Left kidney (tissue), 2 donors: ENCODE measurements around the gene S100P. TPM values are rescaled to one million over a fixed set of nuclear protein-coding genes. Genes with fewer than 3 reads are reported as not detected.

Source experiments
- DNase-seq: peaks from one replicate; pipeline ENCODE4 v3.0.0-alpha.2; 2013
- polyA plus RNA-seq: library from polyadenylated mRNA; unstranded; fragments of 120-200 nt; gene quantifications from one replicate; pipeline ENCODE4 v1.2.1, GENCODE V29; 2013; ENCODE audit not compliant: insufficient read length

Gene S100P
- polyA plus RNA-seq, 1 donor, result 9.0 TPM

DNA sequence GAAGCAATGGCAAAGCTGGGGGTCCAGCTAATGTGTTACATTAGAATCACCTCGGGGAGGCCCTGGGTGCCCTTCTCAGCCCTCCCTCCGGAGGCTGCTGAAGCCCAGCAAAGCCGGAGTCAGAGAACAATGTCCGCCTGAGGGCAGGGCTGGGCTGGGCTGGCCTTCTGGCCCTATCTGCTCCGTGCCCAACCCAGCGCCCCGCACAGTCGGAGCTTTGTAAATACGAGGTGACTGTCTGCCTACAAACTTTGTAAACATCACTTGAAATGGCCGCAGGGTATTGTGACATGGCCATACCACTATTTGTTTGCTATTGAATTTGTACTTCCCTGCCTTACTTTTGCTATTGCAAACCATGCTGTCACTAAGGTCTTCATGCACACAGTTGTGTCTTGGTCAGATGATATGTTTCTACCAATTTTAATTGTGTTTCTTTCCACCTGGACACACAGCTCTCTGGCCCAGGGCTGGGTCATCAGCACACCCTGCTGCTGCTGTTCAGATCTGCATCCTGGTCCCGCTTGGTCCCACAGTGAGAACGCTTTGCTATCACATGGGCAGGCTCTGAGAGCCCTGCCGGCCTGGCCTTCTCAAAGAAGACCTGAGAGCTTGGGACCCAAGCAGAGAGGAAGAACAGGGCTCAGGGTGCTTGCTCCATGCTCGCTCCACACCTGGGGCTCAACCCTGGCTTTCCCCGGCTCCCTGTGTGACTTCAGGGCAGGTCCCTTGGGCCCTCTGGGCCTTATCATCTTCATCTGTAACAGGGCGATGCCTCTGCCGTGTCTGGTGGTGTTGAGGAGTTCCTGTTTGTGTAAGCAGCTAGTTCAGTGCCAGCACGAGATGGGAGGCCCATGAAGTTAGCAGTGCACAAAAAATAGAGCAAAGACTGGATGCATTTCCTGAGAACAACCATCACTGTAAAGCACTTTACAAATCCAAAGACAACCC lies 2.3 kb downstream of the S100P start:
- no peak for DNase-seq

DNA sequence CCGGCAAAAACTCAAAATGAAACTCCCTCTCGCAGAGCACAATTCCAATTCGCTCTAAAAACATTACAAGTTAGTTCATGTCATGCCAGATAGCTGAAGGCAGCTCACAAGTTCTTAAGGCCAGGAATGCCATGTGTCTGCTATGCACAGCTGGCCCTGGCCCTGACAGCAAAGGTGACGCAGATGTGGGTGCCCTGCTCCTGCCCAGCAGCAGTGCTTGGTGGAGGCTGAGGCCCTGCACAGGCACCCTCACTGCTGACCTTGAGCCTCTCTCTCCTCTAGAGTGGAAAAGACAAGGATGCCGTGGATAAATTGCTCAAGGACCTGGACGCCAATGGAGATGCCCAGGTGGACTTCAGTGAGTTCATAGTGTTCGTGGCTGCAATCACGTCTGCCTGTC lies 2.9 kb downstream of the S100P start:
- no peak for DNase-seq

DNA sequence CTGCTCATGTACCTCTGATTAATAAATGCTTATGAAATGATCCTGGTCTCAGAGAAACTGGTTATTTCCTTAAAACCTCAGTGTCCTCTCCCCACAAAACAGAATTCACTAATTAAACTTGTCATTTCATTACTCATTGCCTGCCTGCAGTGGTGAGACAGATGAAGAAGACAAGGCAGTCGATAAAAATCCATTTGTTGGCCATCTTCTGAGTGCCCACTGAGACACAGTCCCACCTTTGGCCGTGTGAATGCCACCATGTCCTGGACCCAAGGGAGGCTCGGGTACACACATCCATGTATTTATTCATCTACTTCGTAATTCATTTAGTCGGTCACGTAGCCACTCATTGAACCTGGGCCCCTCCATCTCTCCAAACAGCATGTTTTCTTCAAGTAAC lies 3.5 kb downstream of the S100P start:
- no peak for DNase-seq

DNA sequence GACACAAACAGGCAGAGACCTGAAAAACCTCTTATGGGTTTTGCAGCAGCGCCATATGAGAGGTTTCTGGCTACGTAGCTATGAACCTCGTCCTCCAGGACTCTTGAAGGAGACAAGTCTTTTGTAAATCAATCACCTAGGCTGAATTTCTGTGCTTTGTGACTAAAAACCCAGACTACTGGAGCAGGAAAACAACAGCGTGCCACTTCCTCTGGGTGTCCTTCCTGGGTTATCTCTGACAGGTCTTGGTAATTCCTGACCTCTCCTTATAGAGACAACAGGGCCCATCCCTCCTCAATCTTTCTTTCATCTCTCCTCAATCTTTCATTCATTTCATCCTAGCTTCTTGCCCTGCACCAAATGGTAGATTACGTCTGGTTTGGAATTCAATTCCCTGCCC lies 5.7 kb downstream of the S100P start:
- no peak for DNase-seq

DNA sequence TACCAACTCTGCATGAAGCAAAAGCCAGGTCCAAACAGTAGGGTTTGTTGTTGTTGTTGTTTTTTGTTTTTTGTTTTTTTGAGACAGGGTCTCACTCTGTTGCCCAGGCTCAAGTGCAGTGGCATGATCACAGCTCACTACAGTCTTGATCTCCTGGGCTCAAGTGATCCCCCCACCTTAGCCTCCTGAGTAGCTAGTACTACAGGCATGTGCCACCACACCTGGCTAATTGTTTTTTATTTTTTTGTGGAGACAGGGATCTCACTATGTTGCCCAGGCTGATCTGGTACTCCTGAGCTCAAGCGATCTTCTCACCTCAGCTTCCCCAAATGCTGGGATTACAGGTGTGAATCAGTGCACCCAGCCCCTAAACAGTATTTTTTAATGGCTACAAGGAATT lies 6.2 kb downstream of the S100P start:
- DNase-seq, result no peak

DNA sequence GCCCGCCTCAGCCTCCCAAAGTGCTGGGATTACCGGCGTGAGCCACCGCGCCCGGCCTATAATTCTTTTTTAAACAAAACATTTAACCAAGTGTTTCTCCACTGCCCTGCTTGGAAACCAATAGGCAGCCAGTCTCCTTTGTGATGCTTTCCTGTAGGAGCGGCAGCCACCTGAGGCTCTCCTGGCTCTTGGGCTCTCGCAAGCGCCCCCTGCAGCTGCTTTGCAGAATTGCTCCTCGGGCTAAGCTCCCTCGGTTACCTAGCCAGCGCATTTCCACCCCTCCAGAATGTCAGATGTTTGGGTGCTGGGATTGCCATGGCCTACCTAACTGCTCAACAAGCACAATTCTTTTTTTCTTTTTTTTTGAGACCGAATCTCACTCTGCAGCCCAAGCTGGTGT lies 7.7 kb downstream of the S100P start:
- no peak for DNase-seq

DNA sequence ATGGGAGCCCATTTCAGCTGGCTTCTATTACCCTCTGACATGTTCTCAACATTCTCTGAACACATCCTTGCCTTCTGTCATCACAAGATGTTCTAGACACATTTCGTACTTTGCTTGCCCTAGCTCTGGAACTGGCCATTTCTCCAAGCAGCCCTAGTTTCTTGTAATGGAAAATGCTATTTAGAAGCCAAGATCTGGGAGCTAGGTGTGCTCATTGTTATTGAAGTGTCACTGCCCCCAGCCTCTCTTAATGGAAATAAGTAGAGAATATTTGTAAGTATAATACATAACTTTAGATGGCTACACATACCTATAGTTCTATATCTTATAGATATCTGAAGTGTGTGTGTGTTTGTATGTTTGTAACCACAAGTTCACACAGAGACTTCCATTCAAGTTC lies 9.1 kb downstream of the S100P start:
- DNase-seq, result no peak

DNA sequence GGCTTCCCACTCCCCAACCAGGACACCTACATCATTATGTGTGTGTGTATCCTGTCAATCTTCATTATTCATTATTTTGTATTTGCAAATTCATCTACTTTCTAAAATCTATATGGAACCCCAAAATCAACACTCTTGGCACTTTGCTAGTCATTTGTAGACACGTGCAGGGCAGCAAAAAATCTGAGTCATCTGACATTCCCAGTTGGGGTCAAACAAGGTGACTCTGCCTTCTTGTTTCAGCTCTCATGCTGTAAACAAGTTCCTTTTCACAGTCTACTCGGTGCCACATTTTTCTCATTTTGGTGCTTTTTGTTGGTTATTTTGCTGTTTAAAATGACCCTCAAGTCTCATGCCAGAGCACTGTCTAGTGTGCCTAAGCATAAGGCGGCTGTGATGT lies 10.1 kb downstream of the S100P start:
- DNase-seq, result no peak

DNA sequence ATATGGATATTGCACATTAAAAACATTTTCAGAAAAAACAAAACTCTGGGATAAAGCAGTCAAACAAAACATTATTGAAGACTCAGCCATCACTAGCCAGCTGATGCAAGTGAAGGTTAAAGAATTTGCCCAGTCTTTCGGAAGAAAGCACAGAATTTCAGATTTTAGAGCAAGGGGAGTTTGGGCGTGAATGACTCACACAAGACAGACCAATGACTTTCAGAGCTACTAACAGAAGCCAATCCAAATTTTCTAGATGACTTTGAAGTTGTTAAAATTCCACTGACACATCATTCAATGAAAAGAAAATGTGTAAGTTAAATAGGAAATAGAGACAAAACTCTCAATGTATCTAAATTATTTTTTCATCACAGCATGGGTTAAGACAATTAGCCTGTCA lies 12.0 kb downstream of the S100P start:
- no peak for DNase-seq

DNA sequence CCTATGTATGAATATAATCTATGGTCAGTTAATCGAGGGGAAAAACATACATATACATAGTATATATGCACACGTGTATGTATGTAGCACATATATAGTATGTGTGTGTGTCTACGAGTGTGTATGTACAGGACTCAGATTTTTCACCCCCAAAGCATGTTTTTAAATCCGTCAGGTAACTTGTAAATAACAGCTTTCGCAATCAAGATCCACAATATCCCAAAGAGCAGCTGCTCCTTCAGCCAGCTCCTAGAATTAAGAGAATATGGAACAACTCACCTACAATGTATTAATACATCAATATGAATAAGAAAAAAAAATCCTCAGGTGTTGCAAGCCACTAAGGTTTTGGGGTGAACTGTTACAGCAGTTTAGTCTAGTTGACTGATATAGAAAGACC lies 12.5 kb downstream of the S100P start:
- DNase-seq, result no peak

DNA sequence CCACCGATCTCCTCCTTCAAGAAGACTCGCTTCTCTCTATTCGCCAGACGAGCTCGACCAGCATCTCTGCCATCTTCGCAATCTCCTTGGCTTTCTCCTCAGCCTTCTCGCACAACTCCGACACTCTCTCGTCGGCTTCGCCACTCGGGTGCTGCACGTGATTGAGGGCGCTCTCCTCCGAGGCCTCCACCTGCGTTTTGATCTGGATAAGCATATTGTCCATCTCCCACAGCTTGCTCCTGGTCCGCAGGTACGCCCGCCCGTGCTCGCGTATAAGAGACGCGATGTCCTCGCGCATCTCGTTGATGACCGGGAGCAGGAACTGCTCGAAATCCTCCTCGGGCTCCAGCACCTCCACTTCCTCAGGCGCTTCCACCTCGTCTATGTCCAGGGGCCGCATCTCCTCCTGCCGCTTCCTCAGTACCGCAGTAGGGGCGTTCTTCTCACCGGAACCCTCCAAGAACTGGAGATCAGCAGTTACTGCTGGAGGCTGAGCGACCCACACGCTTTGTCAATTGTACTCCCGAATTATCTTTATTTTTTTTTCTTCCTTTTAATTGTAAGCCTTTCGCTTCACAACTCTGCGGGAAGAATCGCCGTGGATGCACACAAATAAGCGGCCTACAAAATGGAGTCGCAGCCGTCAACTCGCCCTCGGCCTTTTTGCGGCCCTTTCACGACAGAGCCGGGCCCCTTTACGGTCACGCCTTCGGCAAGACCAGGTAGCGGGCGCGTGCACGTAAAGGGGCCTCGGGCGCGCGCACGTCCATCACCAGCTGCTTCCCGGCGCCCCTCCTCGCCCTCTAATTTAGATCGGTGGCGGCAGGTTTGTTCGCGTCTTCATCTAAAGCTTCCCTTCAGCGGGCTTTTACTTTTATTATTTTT lies 15.8 kb downstream of the S100P start, which contains the start of gene MRFAP1L1:
Gene MRFAP1L1 (minus strand): TSS at position 636 of the 885 bp plus-strand sequence. CDS start 236 bp downstream, at position 400.
- peak; percentile 97 for DNase-seq

DNA sequence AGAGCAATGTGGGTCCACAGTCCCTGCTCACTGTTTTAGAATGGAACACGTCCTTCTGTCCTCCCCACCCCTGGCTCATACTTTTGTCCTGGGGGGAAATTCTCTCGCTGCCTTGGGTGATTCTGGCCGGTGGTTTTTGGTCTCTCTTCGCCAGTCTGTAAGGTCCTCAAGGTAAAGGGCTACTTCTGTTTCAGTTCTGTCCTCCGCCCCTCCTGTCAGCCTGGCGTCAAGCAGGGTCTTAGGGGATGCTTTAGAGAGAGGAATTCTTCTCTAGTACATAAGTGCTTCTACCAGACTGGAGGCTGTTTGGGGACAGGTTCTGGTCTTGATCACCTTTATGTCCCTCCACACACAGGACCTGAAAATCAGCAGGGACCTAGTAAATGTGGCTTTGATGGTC lies 16.6 kb downstream of the S100P start:
- no peak for DNase-seq

DNA sequence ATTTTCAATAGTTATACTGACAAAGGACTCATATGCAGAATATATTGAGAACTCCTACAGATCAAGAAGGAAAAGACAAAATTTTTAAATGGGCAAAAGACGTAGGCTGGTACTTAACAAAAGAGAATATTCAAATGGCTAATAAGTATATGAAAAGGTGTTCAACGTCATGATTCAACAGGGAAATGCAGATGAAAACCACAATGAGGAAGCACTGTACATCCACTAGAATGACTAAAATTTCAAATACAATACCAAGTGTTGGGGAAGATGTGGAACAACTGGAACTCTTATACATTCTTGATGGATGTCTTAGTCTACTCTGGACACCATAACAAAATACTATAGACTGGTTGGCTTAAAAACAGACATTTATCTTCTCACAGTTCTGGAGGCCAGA lies 17.3 kb downstream of the S100P start:
- DNase-seq, result no peak

DNA sequence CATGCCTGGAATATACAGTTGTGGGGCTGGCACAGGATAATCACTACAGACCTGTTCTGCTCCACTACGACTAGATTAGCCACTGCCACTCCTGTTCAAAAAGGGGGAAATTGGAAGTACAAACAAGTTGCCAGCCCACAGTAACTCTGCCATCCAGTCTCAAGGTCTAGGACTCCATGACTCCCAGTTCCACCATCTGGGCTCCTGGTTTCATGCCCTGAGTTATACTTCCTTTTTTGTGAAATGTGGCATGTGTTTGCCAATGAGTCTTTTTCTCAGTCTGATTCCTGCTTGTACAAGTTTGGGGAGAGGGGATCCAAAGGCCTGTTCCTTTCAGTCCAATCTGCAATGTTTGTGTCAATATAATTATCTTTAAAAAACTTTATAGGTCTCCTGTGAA lies 21.3 kb downstream of the S100P start:
- no peak for DNase-seq

DNA sequence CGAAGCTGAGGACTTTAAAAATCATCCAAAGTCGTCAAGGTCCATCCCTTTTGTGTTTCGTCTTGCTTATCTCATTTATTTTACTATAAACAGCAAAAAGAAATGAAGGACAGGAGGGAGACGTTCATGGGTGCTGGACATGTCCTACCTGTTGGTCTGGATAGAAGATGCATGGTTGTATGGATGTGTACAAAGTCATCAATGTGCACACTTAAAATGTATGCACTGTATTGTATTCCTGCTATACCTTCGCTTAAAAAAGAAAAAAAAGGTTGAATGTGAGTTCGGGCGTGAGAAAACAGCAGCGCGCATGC lies 22.0 kb downstream of the S100P start:
- no peak for DNase-seq

DNA sequence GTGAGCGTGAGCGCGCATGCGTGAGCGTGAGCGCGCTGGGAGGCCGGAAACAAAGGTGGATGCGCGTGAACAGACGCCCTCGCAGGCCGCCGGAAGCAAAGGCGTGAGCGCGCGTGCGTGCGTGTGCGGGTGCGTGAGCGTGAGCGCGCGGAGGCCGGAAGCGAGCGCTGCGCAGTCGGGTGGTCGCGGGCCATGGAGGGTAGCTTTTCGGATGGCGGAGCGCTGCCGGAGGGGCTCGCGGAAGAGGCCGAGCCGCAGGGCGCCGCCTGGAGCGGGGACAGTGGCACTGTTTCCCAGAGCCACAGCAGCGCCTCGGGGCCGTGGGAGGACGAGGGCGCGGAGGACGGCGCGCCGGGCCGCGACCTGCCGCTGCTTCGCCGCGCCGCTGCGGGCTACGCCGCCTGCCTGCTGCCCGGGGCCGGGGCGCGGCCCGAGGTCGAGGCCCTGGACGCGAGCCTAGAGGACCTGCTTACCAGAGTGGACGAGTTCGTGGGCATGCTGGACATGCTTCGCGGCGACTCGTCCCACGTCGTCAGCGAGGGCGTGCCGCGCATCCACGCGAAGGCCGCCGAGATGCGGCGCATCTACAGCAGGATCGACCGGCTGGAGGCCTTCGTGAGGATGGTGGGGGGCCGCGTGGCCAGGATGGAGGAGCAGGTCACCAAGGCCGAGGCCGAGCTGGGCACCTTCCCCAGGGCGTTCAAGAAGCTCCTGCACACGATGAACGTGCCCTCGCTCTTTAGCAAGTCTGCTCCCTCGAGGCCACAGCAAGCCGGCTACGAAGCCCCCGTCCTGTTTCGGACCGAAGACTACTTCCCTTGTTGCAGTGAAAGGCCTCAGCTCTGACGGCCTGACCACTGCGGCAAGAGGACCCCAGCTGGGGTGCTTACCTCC lies 22.6 kb downstream of the S100P start, which contains the start of gene BLOC1S4:
Gene BLOC1S4 (plus strand): TSS at position 157 of the 894 bp plus-strand sequence. CDS start 36 bp downstream, at position 193.
- DNase-seq, result peak; percentile 88

DNA sequence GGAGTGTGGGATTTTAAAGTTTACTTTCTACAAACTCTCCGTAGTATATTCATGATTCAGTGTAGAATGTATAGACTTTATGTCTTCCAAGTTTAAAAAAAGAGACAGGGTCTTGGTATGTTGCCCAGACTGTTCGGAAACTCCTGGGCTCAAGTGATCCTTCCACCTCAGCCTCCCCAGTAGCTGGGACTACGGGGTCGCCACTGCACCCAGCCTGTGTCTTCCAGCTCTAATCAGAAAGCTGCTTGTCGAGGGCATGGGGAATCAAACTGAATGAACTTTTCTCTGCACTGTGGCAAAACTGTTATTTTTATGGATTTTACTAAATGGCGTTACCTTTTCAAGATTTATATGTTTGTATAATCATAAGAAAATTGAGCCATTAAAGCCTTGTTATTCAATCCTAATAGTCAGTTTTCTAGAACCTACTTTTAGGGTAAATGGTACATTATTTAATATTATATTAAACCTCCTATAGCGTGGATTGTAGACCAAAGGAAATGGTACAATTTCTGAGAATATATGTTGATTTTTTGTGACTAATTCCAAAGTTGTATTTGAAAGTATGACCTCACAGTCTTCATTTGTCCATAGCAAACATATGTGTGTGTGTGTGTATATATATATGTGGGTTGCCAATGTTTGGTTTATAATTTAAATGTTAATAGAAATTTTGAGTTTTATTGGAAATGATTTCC lies 23.4 kb downstream of the S100P start:
- no peak for DNase-seq

DNA sequence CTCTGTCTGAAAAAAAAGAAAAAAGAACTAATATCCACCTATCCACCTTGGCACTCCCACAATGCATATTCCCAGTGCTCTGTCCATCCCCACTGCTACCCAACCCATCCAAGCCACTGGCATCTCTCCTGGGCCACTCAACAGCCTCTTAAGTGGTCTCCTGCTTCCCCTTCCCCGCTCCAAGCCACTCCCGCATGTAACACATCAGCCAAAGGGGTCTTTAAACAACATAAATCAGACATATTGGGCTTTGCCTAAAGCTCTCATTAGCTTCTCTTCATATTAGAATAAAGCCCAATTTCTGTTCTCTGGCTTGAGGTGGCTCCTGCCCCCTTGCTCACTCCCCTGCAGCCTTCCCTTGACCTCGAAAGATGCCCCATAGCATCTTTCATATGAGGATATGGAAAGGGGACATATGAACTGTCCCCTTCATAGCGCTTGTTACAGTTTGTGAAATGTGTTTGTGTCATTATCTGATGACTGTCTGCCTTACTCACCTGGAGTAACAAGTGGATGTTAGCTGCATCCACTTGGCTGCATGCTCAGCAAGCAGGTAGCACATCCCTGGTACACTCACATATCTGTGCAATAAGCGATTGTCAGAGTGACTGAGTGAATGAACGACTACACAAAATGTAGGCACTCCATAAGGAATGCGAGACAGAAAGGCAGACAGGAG lies 25.4 kb downstream of the S100P start:
- no peak for DNase-seq

DNA sequence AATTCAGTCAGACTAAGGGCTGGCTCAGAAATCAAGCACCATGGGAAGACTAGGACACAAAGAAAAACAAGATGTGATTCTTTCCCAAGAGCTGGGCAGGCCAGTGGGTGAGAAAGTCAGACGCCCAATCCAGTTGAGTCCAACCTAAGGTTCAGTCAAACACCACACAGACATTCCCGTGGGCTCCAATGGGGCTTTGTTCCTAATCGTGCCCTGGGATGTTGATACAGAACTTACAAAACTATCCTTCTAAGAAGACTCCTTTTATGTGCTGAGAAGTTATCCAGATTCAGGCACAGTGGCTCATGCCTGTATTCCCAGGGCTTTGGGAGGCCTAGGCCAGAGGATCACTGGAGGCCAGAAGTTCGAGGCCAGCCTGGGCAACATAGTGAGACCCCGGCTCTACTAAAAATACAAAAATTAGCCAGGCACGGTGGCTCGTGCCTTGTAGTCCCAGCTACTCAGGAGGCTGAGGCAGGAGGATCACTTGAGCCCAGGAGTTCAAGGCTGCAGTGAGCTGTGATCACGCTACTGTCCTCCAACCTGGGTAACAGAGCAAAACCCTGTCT lies 26.0 kb downstream of the S100P start:
- DNase-seq, result no peak

DNA sequence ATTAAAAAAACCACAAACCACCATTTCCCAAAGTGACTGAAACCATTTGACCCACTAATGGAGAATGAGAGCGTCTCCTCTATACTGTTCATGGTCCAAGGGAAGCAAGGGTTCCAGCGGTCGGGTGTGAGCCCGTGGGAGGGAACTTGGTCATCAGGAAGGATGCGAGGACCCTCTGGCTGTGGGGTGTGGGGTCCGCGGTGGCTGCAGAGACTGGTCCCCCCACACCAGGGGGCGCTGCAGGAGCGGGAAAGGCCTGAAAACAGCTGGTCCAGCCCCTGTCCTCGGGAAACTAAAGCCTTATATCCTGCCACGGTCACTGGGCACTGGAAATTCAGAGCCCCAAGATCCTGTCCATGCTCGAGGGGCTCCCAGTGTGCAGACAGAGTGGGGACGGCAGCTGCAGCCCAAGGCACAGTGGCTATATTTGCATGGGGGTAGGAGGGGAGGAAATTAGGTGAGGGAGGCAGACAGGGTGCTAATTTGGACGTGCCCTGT lies 26.6 kb downstream of the S100P start:
- DNase-seq, result peak; percentile 81
